ENCODE results near the gene FHAD1. TPM values are rescaled to one million over a fixed set of nuclear protein-coding genes. Genes with fewer than 3 reads are reported as not detected.

Gene FHAD1
- total RNA-seq, 1 experiment from 2014 or later, result 1.9 TPM

GRCh38 chr1:15337656-15338402, 90.8 kb downstream of the FHAD1 start:
- Histone ChIP-seq H2AFZ (ENCODE audit: low read length) (no peak overlapping the region), H3K27ac (ENCODE audit: insufficient read length, low read depth, low read length) (no peak overlapping the region)
- no peak overlapping the region for H3K27ac Mint-ChIP-seq

More at GRCh38 chr1:15337656-15338402, 90.8 kb downstream of the FHAD1 start:
- Histone ChIP-seq H3K23me2 (ENCODE audit: insufficient read length, low read depth, low read length, poor library complexity, severe bottlenecking) (no peaks in the 10 kb centered on the region), H2BK12ac (ENCODE audit: insufficient read length, low read depth, low read length) (no peak overlapping the region), H2AK5ac (ENCODE audit: insufficient read length, low read length) (no peak overlapping the region), H4K5ac (ENCODE audit: insufficient read length, low read depth, low read length) (no peak overlapping the region), H4K8ac (replicated peaks; ENCODE audit: insufficient read length, low read depth, low read length) (no peak overlapping the region), H3K4me1 (ENCODE audit: insufficient read depth, low read length) (no peaks in the 10 kb centered on the region), H3K9ac (ENCODE audit: extremely low read depth, insufficient read length, low read length) (no peak overlapping the region), H3K4ac (ENCODE audit: low read depth, low read length) (no peak overlapping the region), H2BK120ac (ENCODE audit: low read depth, low read length, poor library complexity, severe bottlenecking) (no peak overlapping the region), H2BK15ac (ENCODE audit: low read depth, low read length) (no peak overlapping the region), H3K79me2 (ENCODE audit: insufficient read depth, low read length) (no peaks in the 10 kb centered on the region), H2BK5ac (ENCODE audit: insufficient read length, low read length) (no peak overlapping the region), H3T11ph (ENCODE audit: low read length) (no peak overlapping the region), H3K4me2 (ENCODE audit: insufficient read depth, insufficient read length, low read length) (no peak overlapping the region), H2BK20ac (ENCODE audit: low read depth, low read length, poor library complexity, severe bottlenecking) (no peak overlapping the region), H3K14ac (ENCODE audit: insufficient read depth, low read length) (no peak overlapping the region; the same call in 1 of the 2 replicates), H3K27me3 (ENCODE audit: insufficient read depth, low read length) (no peaks in the 10 kb centered on the region), H3K23ac (ENCODE audit: insufficient read length, low read depth, low read length) (no peak overlapping the region), H3K18ac (ENCODE audit: insufficient read length, low read depth, low read length) (no peak overlapping the region), H3K79me1 (ENCODE audit: insufficient read depth, low read depth, low read length, poor library complexity, severe bottlenecking) (no peaks in the 10 kb centered on the region), H4K20me1 (ENCODE audit: control insufficient read depth, insufficient read depth, insufficient read length) (no peaks in the 10 kb centered on the region), H3K56ac (ENCODE audit: insufficient read length, low read depth, low read length) (no peak overlapping the region), H4K91ac (ENCODE audit: insufficient read length, low read depth, low read length) (no peak overlapping the region), H3K9me3 (ENCODE audit: control insufficient read depth, low read depth, low read length) (no peaks in the 10 kb centered on the region)
- Mint-ChIP-seq H3K27me3 (ENCODE audit: low read depth) (peaks cover 12% of the 10 kb centered on the region), H3K4me3 (no peak overlapping the region), H3K4me1 (peaks cover 0 to 7% of the 10 kb centered on the region in 2 experiments; a peak in 1 of 4 replicates), H3K36me3 (ENCODE audit: insufficient read depth in 1 of 3, low read depth in 3 of 3) (peaks cover 0 to 8% (median 7%) of the 10 kb centered on the region in 3 experiments; a peak in 6 of 7 replicates), H3K9me3 (peaks cover 0 to 9% of the 10 kb centered on the region in 2 experiments; a peak in 4 of 5 replicates)
- WGBS (ENCODE audit: extremely low coverage, insufficient read length, low lambda C conversion rate), result no CpG with 5 or more reads among the region's 17 CpGs
- DNase-seq, result no peak
- TF ChIP-seq CTCF (conservative IDR thresholded peaks at IDR 0.05), result no peak
